Activated naive CD8-positive, alpha-beta T cell treated with anti-CD3 and anti-CD28 coated beads, Interleukin-2, amount 50 U/mL, for 24 hours (primary cell): ENCODE data around the gene DGKE.

Source experiments
- ATAC-seq: fragments of 150-1000 bp; cut with Tn5 transposase; one replicate; pipeline ENCODE4 v1.10.0; 2021
- DNase-seq: peaks from one replicate; pipeline ENCODE4 v3.0.0; 2021
- H3K27ac Mint-ChIP-seq: one replicate; pipeline ENCODE4 v1.8.0; 2021; ENCODE audit warnings: mild to moderate bottlenecking, mixed read lengths
- H3K27me3 Mint-ChIP-seq: one replicate; pipeline ENCODE4 v1.8.0; 2021; ENCODE audit warnings: mixed read lengths
- H3K36me3 Mint-ChIP-seq: one replicate; pipeline ENCODE4 v1.8.0; 2021; ENCODE audit warnings: low read depth, mixed read lengths
- H3K4me1 Mint-ChIP-seq: one replicate; pipeline ENCODE4 v1.8.0; 2021; ENCODE audit warnings: mixed read lengths
- H3K4me3 Mint-ChIP-seq: one replicate; pipeline ENCODE4 v1.8.0; 2021; ENCODE audit warnings: mild to moderate bottlenecking, moderate library complexity, mixed read lengths
- H3K9me3 Mint-ChIP-seq: one replicate; pipeline ENCODE4 v1.8.0; 2021; ENCODE audit warnings: mixed read lengths

The DGKE gene

GRCh38 chr17:56850591-56850990 is 16.6 kb downstream of the DGKE start:
- Mint-ChIP-seq H3K27ac (no peak overlapping the region), H3K36me3 (peaks cover 58% of the 10 kb centered on the region), H3K4me1 (peaks cover 7% of the 10 kb centered on the region), H3K4me3 (no peak overlapping the region), H3K9me3 (no peaks in the 10 kb centered on the region), H3K27me3 (no peaks in the 10 kb centered on the region)
- DNase-seq (no peak), ATAC-seq (no peak)

GRCh38 chr17:56851008-56851407 is 17.1 kb downstream of the DGKE start:
- ATAC-seq (no peak), DNase-seq (no peak)
- peaks cover 7% of the 10 kb centered on the region for H3K4me1 Mint-ChIP-seq
- H3K4me3 Mint-ChIP-seq: no peak overlapping the region
- no peaks in the 10 kb centered on the region for H3K9me3 Mint-ChIP-seq
- no peaks in the 10 kb centered on the region for H3K27me3 Mint-ChIP-seq
- H3K36me3 Mint-ChIP-seq: peaks cover 59% of the 10 kb centered on the region
- H3K27ac Mint-ChIP-seq: no peak overlapping the region

- no peak overlapping the region for H3K27ac Mint-ChIP-seq
- no peak for ATAC-seq
- DNase-seq: no peak
Observed at GRCh38 chr17:56861899-56862298, 27.9 kb downstream of the DGKE start.

GRCh38 chr17:56863974-56864373 is 30.0 kb downstream of the DGKE start:
- no peak overlapping the region for H3K4me3 Mint-ChIP-seq
- no peak overlapping the region for H3K27ac Mint-ChIP-seq

More at GRCh38 chr17:56861899-56862298, 27.9 kb downstream of the DGKE start:
- H3K27me3 Mint-ChIP-seq: no peaks in the 10 kb centered on the region
- H3K4me3 Mint-ChIP-seq: no peak overlapping the region
- no peaks in the 10 kb centered on the region for H3K9me3 Mint-ChIP-seq
- H3K36me3 Mint-ChIP-seq: peaks cover 25% of the 10 kb centered on the region
- H3K4me1 Mint-ChIP-seq: no peaks in the 10 kb centered on the region

GRCh38 chr17:56866076-56866475 is 32.1 kb downstream of the DGKE start:
- no peak for DNase-seq
- no peaks in the 10 kb centered on the region for H3K9me3 Mint-ChIP-seq
- no peak overlapping the region for H3K4me3 Mint-ChIP-seq
- H3K36me3 Mint-ChIP-seq: peaks cover 20% of the 10 kb centered on the region
- no peaks in the 10 kb centered on the region for H3K27me3 Mint-ChIP-seq
- H3K27ac Mint-ChIP-seq: no peak overlapping the region
- ATAC-seq: no peak
- peaks cover 9% of the 10 kb centered on the region for H3K4me1 Mint-ChIP-seq

More at GRCh38 chr17:56863974-56864373, 30.0 kb downstream of the DGKE start:
- no peak for DNase-seq
- H3K9me3 Mint-ChIP-seq: no peaks in the 10 kb centered on the region
- H3K4me1 Mint-ChIP-seq: no peaks in the 10 kb centered on the region
- no peak for ATAC-seq
- no peaks in the 10 kb centered on the region for H3K27me3 Mint-ChIP-seq
- peaks cover 18% of the 10 kb centered on the region for H3K36me3 Mint-ChIP-seq

- Mint-ChIP-seq H3K9me3 (no peaks in the 10 kb centered on the region), H3K4me1 (peaks cover 9% of the 10 kb centered on the region), H3K27me3 (no peaks in the 10 kb centered on the region), H3K27ac (no peak overlapping the region), H3K4me3 (no peak overlapping the region), H3K36me3 (peaks cover 17% of the 10 kb centered on the region)
- ATAC-seq (no peak), DNase-seq (no peak)
Observed at GRCh38 chr17:56866496-56866895, 32.5 kb downstream of the DGKE start.

GRCh38 chr17:56867948-56868376 is 34.0 kb downstream of the DGKE start:
- ATAC-seq (no peak), DNase-seq (no peak)
- Mint-ChIP-seq H3K27me3 (no peaks in the 10 kb centered on the region), H3K4me1 (peaks cover 9% of the 10 kb centered on the region), H3K27ac (no peak overlapping the region), H3K4me3 (no peak overlapping the region), H3K9me3 (no peaks in the 10 kb centered on the region), H3K36me3 (peaks cover 10% of the 10 kb centered on the region)

GRCh38 chr17:56868716-56869115 is 34.8 kb downstream of the DGKE start:
- Mint-ChIP-seq H3K27ac (no peak overlapping the region), H3K4me3 (no peak overlapping the region), H3K9me3 (no peaks in the 10 kb centered on the region), H3K36me3 (peaks cover 10% of the 10 kb centered on the region), H3K27me3 (peaks cover 2% of the 10 kb centered on the region), H3K4me1 (peaks cover 9% of the 10 kb centered on the region)
- DNase-seq (no peak), ATAC-seq (no peak)

- Mint-ChIP-seq H3K9me3 (no peaks in the 10 kb centered on the region), H3K36me3 (peaks cover 6% of the 10 kb centered on the region), H3K4me3 (no peak overlapping the region), H3K27me3 (peaks cover 4% of the 10 kb centered on the region), H3K27ac (no peak overlapping the region), H3K4me1 (peaks cover 9% of the 10 kb centered on the region)
- no peak for ATAC-seq
- no peak for DNase-seq
Observed at GRCh38 chr17:56870081-56870651, 36.2 kb downstream of the DGKE start.

GRCh38 chr17:56876766-56877179 is 42.8 kb downstream of the DGKE start:
- no peaks in the 10 kb centered on the region for H3K4me1 Mint-ChIP-seq
- no peak overlapping the region for H3K4me3 Mint-ChIP-seq
- peaks cover 5% of the 10 kb centered on the region for H3K27me3 Mint-ChIP-seq
- ATAC-seq: no peak
- DNase-seq: no peak
- H3K36me3 Mint-ChIP-seq: no peaks in the 10 kb centered on the region
- no peak overlapping the region for H3K27ac Mint-ChIP-seq
- no peaks in the 10 kb centered on the region for H3K9me3 Mint-ChIP-seq

GRCh38 chr17:56879280-56879679 is 45.3 kb downstream of the DGKE start:
- Mint-ChIP-seq H3K27me3 (peaks cover 3% of the 10 kb centered on the region), H3K4me1 (no peaks in the 10 kb centered on the region), H3K9me3 (no peaks in the 10 kb centered on the region), H3K4me3 (no peak overlapping the region), H3K27ac (no peak overlapping the region), H3K36me3 (no peaks in the 10 kb centered on the region)
- ATAC-seq (no peak), DNase-seq (no peak)

GRCh38 chr17:56880133-56880532 is 46.2 kb downstream of the DGKE start:
- DNase-seq (no peak), ATAC-seq (no peak)
- H3K27ac Mint-ChIP-seq: no peak overlapping the region
- H3K4me3 Mint-ChIP-seq: no peak overlapping the region
- H3K4me1 Mint-ChIP-seq: peaks cover 3% of the 10 kb centered on the region
- no peaks in the 10 kb centered on the region for H3K36me3 Mint-ChIP-seq
- H3K9me3 Mint-ChIP-seq: no peaks in the 10 kb centered on the region
- H3K27me3 Mint-ChIP-seq: peaks cover 1% of the 10 kb centered on the region

GRCh38 chr17:56880571-56880970 is 46.6 kb downstream of the DGKE start:
- no peak overlapping the region for H3K4me3 Mint-ChIP-seq
- peaks cover 1% of the 10 kb centered on the region for H3K27me3 Mint-ChIP-seq
- no peaks in the 10 kb centered on the region for H3K9me3 Mint-ChIP-seq
- H3K36me3 Mint-ChIP-seq: no peaks in the 10 kb centered on the region
- no peak for ATAC-seq
- H3K27ac Mint-ChIP-seq: no peak overlapping the region
- H3K4me1 Mint-ChIP-seq: peaks cover 3% of the 10 kb centered on the region
- DNase-seq: no peak

- no peak for ATAC-seq
Observed at GRCh38 chr17:56881685-56882295, 47.8 kb downstream of the DGKE start.

GRCh38 chr17:56883616-56884015 is 49.7 kb downstream of the DGKE start:
- ATAC-seq: no peak

More at GRCh38 chr17:56881685-56882295, 47.8 kb downstream of the DGKE start:
- no peak overlapping the region for H3K4me3 Mint-ChIP-seq
- H3K9me3 Mint-ChIP-seq: no peaks in the 10 kb centered on the region
- no peaks in the 10 kb centered on the region for H3K27me3 Mint-ChIP-seq
- H3K27ac Mint-ChIP-seq: no peak overlapping the region
- peaks cover 6% of the 10 kb centered on the region for H3K36me3 Mint-ChIP-seq
- H3K4me1 Mint-ChIP-seq: peaks cover 3% of the 10 kb centered on the region
- no peak for DNase-seq

More at GRCh38 chr17:56883616-56884015, 49.7 kb downstream of the DGKE start:
- Mint-ChIP-seq H3K27me3 (no peaks in the 10 kb centered on the region), H3K4me1 (peaks cover 3% of the 10 kb centered on the region), H3K36me3 (peaks cover 23% of the 10 kb centered on the region), H3K4me3 (no peak overlapping the region), H3K27ac (no peak overlapping the region), H3K9me3 (peaks cover 11% of the 10 kb centered on the region)
- DNase-seq: no peak
